Stimulated activated CD8-positive, alpha-beta memory T cell treated with anti-CD3 and anti-CD28 coated beads, Interleukin-15, amount 100 ng/mL, for 48 hours (primary cell): ENCODE measurements around the gene CNMD.
"Not testable (repeated sequence)": the region's sequence is repeated elsewhere in the genome, so short reads cannot be mapped to it uniquely, and the experiment has no call there.

Source experiments
- DNase-seq, 2 donors: peaks; one replicate each; pipeline ENCODE4 v3.0.0-alpha.2; 2020; ENCODE audit warnings: low read depth in 2 of 2

CNMD gene

GRCh38 chr13:52686376-52686775 is 53.2 kb downstream of the CNMD start:
- no peak for DNase-seq

GRCh38 chr13:52685806-52686205 is 53.8 kb downstream of the CNMD start:
- DNase-seq = not testable (repeated sequence)

- no peak for DNase-seq
These were observed 61.8 kb downstream of the CNMD start for GRCh38 chr13:52677823-52678222.

GRCh38 chr13:52673465-52673864 is 66.2 kb downstream of the CNMD start:
- DNase-seq = no peak

GRCh38 chr13:52670726-52671125 is 68.9 kb downstream of the CNMD start:
- DNase-seq = no peak

GRCh38 chr13:52669677-52670076 is 69.9 kb downstream of the CNMD start:
- DNase-seq = no peak

- no peak for DNase-seq
These were observed 74.3 kb downstream of the CNMD start for GRCh38 chr13:52665325-52665724.

GRCh38 chr13:52664272-52664671 is 75.3 kb downstream of the CNMD start:
- DNase-seq = no peak

GRCh38 chr13:52659340-52659739 is 80.3 kb downstream of the CNMD start:
- no peak for DNase-seq
